Neural progenitor cell (in vitro differentiated cells): ENCODE data around the gene NDUFC2.
"Not testable (repeated sequence)": the region's sequence is repeated elsewhere in the genome, so short reads cannot be mapped to it uniquely, and the experiment has no call there.

Experiments
- EZH2 ChIP-seq: fragments of 200-600 bp; sonication (generic); IDR thresholded peaks from 2 replicates; pipeline ENCODE4 v1.6.1; 2017; ENCODE audit warnings: antibody characterized with exemption, mild to moderate bottlenecking, moderate library complexity
- EZH2phosphoT487 ChIP-seq: fragments of 200-600 bp; sonication (generic); IDR thresholded peaks from 2 replicates; pipeline ENCODE4 v1.6.1; 2017; ENCODE audit warnings: antibody characterized with exemption
- TF ChIP-seq, protein P1 (sequence below): fragments of 200-600 bp; sonication (generic); IDR thresholded peaks from 2 replicates; pipeline ENCODE4 v1.5.1; 2017; ENCODE audit warnings: antibody characterized with exemption, mild to moderate bottlenecking

DNA sequence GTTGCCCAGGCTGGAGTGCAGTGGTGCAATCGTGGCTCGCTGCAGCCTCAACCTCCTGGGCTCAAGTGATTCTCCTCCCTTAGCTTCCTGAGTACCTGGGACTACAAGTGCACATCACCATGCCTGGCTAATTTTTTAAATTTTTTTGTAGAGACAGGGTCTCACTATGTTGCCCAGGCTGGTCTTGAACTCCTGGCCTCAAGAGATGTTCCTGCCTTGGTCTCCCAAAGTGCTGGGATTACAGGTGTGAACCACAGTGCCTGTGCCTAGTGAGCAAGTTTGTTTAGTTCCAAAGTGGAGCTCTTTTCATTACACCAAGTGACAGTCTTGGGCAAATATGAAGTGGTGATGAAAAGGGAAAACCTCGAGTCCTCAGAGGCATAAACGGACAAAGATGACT is 2.1 kb downstream of the NDUFC2 start:
- TF ChIP-seq EZH2, EZH2phosphoT487: not testable (repeated sequence)
- TF ChIP-seq, protein P1, sequence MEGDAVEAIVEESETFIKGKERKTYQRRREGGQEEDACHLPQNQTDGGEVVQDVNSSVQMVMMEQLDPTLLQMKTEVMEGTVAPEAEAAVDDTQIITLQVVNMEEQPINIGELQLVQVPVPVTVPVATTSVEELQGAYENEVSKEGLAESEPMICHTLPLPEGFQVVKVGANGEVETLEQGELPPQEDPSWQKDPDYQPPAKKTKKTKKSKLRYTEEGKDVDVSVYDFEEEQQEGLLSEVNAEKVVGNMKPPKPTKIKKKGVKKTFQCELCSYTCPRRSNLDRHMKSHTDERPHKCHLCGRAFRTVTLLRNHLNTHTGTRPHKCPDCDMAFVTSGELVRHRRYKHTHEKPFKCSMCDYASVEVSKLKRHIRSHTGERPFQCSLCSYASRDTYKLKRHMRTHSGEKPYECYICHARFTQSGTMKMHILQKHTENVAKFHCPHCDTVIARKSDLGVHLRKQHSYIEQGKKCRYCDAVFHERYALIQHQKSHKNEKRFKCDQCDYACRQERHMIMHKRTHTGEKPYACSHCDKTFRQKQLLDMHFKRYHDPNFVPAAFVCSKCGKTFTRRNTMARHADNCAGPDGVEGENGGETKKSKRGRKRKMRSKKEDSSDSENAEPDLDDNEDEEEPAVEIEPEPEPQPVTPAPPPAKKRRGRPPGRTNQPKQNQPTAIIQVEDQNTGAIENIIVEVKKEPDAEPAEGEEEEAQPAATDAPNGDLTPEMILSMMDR, result not testable (repeated sequence)
